ENCODE measurements around the gene FAM53B.

DNA sequence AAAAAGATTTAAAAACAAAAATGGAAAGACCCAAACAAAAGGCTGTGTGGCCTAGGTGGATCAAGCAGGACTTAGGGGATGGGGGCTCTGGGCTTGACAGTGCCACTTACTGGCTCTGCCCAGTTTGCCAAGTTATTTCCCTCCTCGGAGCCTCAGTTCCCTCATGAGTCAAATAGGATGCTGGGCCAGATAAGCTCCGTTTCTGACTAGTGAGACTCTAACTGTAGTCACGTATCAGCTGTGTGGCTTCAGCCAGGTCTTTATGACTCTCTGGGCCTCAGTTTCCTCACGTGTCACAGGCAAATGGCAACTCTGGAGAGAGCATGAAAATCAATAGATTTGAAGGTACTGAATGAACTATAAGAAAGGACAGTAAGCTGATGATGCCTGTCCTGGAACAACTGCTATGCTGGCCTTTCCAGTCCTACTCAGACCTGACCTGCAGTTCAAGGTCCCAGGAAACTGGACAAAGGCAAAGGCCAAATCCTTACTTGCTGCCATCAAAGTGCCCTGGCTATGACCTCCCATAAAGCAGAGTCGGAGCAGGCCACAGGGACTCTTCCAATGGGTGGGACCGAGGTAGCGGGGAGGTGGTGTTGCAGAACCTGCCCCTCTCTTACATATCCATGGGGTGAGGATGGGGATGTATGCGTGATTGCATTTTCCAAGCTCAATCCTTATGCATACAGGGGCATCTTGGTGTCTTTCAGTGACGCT, 27.0 kb downstream of the FAM53B start:
- TF ChIP-seq, protein P1, sequence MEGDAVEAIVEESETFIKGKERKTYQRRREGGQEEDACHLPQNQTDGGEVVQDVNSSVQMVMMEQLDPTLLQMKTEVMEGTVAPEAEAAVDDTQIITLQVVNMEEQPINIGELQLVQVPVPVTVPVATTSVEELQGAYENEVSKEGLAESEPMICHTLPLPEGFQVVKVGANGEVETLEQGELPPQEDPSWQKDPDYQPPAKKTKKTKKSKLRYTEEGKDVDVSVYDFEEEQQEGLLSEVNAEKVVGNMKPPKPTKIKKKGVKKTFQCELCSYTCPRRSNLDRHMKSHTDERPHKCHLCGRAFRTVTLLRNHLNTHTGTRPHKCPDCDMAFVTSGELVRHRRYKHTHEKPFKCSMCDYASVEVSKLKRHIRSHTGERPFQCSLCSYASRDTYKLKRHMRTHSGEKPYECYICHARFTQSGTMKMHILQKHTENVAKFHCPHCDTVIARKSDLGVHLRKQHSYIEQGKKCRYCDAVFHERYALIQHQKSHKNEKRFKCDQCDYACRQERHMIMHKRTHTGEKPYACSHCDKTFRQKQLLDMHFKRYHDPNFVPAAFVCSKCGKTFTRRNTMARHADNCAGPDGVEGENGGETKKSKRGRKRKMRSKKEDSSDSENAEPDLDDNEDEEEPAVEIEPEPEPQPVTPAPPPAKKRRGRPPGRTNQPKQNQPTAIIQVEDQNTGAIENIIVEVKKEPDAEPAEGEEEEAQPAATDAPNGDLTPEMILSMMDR (IDR thresholded peaks at IDR 0.05), result no peak
- TF ChIP-seq POLR2A (IDR thresholded peaks at IDR 0.05), result no peak

Measured in Peyer's patch (tissue), 4 donors.